Activated T-cell treated with anti-CD3 and anti-CD28 coated beads for 24 hours (primary cell): ENCODE measurements around the gene PIK3C2B.
"Not testable (repeated sequence)": the region's sequence is repeated elsewhere in the genome, so short reads cannot be mapped to it uniquely, and the experiment has no call there.

Source experiments
- DNase-seq: peaks from one replicate; pipeline ENCODE4 v3.0.0-alpha.2; 2020; ENCODE audit warnings: low read depth

The PIK3C2B gene

GRCh38 chr1:204494281-204495077, at the start of gene PIK3C2B:
Gene PIK3C2B (minus strand): TSS chr1:204494805. CDS start chr1:204469802, 25,003 bp downstream.
- DNase-seq = peak; percentile 62

- DNase-seq = no peak
These were observed 49.7 kb upstream of the PIK3C2B start for GRCh38 chr1:204544321-204544720.

DNA sequence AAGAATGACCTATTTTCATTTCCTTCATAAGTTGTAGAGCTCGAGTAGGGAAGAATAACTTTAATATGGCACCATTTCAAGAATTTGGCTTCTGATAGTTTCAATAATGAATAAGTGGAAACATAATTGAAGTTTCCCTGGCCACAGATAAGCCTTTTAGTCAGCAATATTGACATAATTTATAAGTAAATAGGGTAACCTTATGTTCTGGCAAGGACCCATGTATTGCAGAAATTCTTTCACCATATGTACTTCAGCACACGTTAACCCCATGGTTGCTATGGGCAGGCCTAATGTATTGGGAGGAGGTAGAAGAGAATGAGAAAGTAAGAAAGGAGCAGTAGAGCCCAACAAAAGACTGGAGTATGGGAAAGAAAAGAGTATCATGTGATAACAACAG, 47.0 kb upstream of the PIK3C2B start:
- no peak for DNase-seq

- DNase-seq = no peak
These were observed 38.2 kb upstream of the PIK3C2B start for GRCh38 chr1:204532832-204533231.

GRCh38 chr1:204530932-204531331, 36.3 kb upstream of the PIK3C2B start:
- no peak for DNase-seq

DNA sequence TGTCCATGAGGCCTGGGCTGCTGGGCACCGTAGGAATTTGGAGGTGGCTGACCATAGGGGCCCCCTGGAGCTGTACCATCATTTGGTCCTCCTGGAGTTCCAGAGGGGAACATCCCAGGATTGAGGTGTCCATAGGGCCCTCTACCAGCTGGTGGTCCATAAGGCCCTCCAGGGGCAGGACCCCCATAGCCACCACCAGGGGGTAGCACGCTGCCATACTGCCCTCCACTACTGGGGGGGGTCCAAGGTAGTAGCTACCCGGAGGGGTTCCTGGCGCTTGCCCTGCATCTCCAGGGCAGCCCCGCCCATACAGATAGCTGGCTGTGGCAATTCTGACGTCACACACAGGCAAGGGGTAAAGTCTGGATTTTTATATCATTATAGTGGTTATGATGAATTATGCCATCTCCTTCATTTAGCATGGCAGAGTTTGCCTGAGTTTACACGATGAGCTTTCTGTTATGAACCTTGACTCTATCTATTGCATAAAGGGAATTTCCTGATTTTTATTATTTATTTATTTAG, 34.8 kb upstream of the PIK3C2B start:
- no peak for DNase-seq

GRCh38 chr1:204528677-204529076, 34.1 kb upstream of the PIK3C2B start:
- no peak for DNase-seq

GRCh38 chr1:204528241-204528640, 33.6 kb upstream of the PIK3C2B start:
- DNase-seq = no peak

DNA sequence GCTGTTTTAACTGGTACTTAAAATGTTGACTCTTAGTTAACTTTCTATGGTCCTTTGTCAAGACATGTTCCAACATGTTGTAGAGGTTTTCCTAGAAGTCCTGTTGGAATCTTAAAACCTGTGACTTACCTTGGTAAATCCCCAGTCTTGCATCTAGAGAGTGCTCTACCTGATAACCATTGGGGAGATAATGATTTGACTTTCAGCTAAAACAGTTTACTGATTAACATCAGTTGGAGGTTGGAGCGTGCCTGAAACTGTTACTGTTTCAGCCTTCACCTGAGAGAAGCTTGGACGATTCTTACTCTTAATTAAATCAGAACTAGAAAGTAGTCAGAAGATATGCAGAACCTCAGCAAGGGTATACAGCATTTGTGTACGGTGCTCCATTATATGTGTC, 30.4 kb upstream of the PIK3C2B start:
- DNase-seq = no peak

- DNase-seq = no peak
These were observed 29.1 kb upstream of the PIK3C2B start for GRCh38 chr1:204523605-204524215.

- not testable (repeated sequence) for DNase-seq
These were observed 27.4 kb upstream of the PIK3C2B start for GRCh38 chr1:204521941-204522521.

- peak; percentile 46 for DNase-seq
These were observed 26.5 kb upstream of the PIK3C2B start for GRCh38 chr1:204520834-204521709.

DNA sequence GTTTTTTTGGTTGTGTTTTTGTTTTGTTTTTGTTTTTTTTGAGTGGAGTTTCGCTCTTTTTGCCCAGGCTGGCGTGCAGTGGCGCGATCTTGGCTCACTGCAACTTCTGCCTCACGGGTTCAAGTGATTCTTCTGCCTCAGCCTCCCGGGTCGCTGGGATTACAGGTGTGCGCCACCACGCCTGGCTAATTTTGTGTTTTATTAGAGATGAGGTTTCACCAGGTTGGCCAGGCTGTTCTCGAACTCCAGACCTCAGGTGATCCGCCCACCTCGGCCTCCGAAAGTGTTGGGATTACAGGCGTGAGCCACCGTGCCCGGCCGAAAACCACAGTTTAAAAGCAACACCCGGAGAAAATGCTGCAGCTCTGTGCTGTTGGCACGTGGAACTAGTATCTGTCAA, 22.8 kb upstream of the PIK3C2B start:
- not testable (repeated sequence) for DNase-seq

- DNase-seq = peak; percentile 91
These were observed 21.7 kb upstream of the PIK3C2B start, which contains the start of gene MDM4 for GRCh38 chr1:204516180-204516879. Gene MDM4 (plus strand): TSS chr1:204516406. CDS start chr1:204525519, 9,113 bp downstream.

DNA sequence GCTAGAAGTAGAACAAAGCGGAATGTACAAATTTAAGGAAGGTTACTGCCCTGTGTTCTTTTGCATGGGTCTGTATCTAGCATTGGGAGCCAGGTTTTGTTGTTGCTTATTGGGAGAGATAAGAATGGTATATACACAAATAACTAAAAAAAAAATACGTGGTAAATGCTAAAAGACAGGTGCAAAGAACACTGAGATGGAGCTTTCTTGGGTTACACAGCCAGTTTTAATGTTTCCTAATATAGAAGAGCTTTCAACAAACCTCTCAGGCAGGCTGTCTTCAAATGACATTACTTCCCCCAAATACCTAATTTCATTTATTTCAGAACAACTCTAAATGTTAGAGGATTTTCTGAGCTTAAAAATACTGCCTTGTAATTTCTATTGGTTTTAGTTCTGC, 20.2 kb upstream of the PIK3C2B start:
- no peak for DNase-seq

- DNase-seq = no peak
These were observed 18.6 kb upstream of the PIK3C2B start for GRCh38 chr1:204513117-204513716.

- DNase-seq = no peak
These were observed 16.8 kb upstream of the PIK3C2B start for GRCh38 chr1:204511366-204511765.

DNA sequence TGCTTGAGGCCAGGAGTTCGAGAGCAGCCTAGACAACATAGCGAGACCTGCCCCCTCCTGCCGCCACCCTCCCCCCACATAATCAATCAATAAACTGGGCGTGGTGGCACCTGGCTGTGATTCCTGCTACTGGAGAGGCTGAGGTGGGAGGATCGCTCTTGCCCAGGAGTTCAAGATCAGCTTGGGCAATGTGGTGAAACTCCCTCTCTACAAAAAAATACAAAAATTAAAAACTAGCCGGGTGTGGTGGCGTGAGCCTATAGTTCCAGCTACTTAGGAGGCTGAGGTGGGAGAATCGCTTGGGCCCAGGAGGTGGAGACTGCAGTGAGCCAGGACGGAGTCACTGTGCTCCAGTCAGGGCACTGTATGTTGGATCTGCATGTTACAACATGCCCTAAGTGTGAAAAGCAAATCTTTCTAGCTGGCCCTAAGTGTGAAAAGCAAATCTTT, 14.6 kb upstream of the PIK3C2B start:
- DNase-seq = no peak

GRCh38 chr1:204507317-204508105, 12.9 kb upstream of the PIK3C2B start:
- no peak for DNase-seq

GRCh38 chr1:204506969-204507316, 12.3 kb upstream of the PIK3C2B start:
- peak; percentile 88 for DNase-seq
